Stimulated activated CD4-positive, alpha-beta T cell treated with anti-CD3 and anti-CD28 coated beads, Interleukin-1b, Interleukin-23, amount 100 ng/mL, for 24 hours (primary cell): Measurements from ENCODE around the gene KCTD14.
"Not testable (repeated sequence)": the region's sequence is repeated elsewhere in the genome, so short reads cannot be mapped to it uniquely, and the experiment has no call there.

Experiments used
- DNase-seq, 4 experiments: peaks; one replicate each; pipeline ENCODE4 v3.0.0-alpha.2; 2020; ENCODE audit warnings: low read depth in 4 of 4, low spot score in 1 of 4

Gene KCTD14

GRCh38 chr11:78022397-78023396, at the start of gene KCTD14:
TSS of gene KCTD14 (minus strand) at chr11:78023276. CDS start at chr11:78023249, 27 bp downstream.
- no peak for DNase-seq

GRCh38 chr11:78072455-78072854, 49.4 kb upstream of the KCTD14 start:
- no peak for DNase-seq

GRCh38 chr11:78071717-78072116, 48.6 kb upstream of the KCTD14 start:
- DNase-seq = no peak

- no peak for DNase-seq
Observed at GRCh38 chr11:78070621-78071020, 47.5 kb upstream of the KCTD14 start.

GRCh38 chr11:78069465-78069864, 46.4 kb upstream of the KCTD14 start:
- no peak for DNase-seq

GRCh38 chr11:78067704-78068103, 44.6 kb upstream of the KCTD14 start:
- DNase-seq = no peak

GRCh38 chr11:78066471-78066870, 43.4 kb upstream of the KCTD14 start:
- DNase-seq = no peak

GRCh38 chr11:78065203-78065602, 42.1 kb upstream of the KCTD14 start:
- DNase-seq = no peak

- DNase-seq = no peak
Observed at GRCh38 chr11:78063440-78064181, 40.5 kb upstream of the KCTD14 start, which contains the start of gene THRSP. TSS of gene THRSP (plus strand) at chr11:78063861. CDS start at chr11:78063882, 21 bp downstream.

- no peak for DNase-seq
Observed at GRCh38 chr11:78062671-78063070, 39.6 kb upstream of the KCTD14 start.

- DNase-seq = no peak
Observed at GRCh38 chr11:78061921-78062311, 38.8 kb upstream of the KCTD14 start.

- no peak for DNase-seq
Observed at GRCh38 chr11:78061088-78061920, 38.2 kb upstream of the KCTD14 start.

GRCh38 chr11:78060533-78060932, 37.5 kb upstream of the KCTD14 start:
- no peak for DNase-seq

GRCh38 chr11:78059749-78060328, 36.8 kb upstream of the KCTD14 start:
- not testable (repeated sequence) for DNase-seq

- DNase-seq = no peak
Observed at GRCh38 chr11:78057462-78058055, 34.5 kb upstream of the KCTD14 start.

- no peak for DNase-seq
Observed at GRCh38 chr11:78056093-78056492, 33.0 kb upstream of the KCTD14 start.

GRCh38 chr11:78054971-78055370, 31.9 kb upstream of the KCTD14 start:
- no peak for DNase-seq

GRCh38 chr11:78050964-78051831, 28.1 kb upstream of the KCTD14 start:
- no peak for DNase-seq

- no peak for DNase-seq
Observed at GRCh38 chr11:78049348-78049747, 26.3 kb upstream of the KCTD14 start.
